HG03108 (cell line): ENCODE measurements around the gene NRP2.

Experiments used
- ATAC-seq: cut with Tn5 transposase; IDR thresholded peaks from one replicate; pipeline ENCODE4 v1.9.1; 2021; ENCODE audit warnings: moderate library complexity; ENCODE audit not compliant: unreplicated experiment

Gene NRP2

DNA sequence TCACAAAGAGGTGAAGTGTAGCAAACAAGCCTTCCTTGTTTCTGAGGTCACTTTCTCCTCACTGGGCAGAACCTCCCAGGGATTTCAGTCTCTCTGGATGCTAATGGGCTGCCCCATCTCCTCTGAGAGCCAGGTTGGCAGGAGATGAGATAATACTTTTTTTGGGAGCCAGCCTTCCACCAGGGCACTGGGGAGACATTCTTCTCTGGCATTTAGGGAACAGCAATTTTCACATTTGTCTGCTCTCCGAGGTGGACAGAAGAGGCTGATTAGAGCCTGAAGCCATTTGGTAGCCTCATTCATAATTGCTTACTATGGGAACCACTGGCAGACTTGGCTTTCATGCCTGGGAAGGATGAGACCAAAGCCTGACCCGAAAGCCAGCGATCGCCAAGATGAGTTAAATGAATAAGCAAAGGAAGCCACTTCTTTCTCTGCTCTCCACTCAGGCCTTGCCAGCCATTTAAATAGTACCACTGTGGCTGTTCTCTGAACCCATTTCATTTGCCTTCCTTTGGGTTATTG is 70.1 kb downstream of the NRP2 start:
- ATAC-seq = no peak

DNA sequence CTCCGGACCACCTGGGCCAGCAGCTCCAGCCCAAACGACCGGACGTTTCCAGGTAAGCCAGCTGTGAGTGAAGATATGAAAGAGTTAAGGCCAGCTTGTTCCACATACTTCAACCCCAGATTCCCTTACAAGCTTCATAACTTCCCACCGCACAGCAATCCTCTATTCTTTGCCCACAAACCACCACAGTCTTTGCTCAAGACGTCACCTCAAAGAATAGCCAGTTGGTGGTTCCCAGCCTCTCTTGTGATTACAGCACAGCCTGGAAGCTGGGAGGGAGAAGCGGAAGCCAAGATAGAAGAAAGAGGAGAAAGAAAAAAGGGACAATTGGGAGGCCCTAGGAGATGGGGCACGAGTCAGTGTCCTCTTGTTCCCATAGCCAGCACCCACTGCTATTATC is 70.6 kb downstream of the NRP2 start:
- ATAC-seq = no peak

DNA sequence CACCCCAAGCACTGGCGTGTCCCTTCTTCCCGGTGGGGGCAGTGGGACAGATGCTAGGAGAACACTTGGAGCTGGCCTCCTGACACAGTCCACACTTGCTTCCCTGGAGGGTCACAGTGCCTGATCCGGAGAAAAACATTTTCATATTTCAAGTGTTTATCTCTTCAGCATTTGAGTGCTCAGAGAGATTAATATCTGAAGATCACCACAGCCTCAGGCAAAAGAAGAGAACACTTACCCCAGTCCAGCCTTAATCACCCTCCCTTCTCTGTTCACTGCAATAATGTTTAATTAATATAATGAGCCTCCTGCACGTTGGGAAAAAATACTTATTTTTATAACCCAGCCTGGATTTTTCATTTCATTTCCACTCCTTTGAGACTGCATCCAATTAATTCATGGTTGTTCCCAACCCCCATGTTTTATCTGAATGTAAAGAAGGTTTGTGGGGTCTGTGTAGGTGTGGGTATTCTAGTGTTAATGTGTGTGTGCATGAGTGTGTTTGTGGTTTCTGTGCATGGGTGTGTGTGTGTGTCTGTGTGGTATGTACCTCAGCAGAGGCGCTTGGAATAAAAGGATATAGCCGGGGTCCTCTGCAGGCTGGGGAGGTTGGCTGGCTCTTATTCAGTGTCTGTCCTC is 72.1 kb downstream of the NRP2 start:
- no peak for ATAC-seq

DNA sequence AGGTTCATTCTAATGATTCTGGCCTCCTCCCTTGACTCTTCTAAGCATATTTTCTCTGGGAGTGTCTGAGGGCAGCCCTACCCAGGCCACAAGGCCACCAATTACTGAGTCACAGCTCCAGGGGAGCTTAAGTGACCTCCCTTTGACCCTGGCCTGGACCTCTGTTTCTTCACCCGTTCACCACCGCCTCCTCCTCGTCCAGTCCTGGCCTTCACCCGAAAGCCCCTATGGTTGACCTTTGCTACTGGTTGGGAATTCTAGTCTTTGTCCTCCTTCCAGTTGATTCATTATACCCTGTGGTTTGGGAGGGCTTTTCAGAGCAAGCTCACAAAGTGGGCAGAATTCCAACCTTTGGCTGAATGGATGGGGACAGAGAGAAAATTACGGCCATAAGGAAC is 72.6 kb downstream of the NRP2 start:
- no peak for ATAC-seq

DNA sequence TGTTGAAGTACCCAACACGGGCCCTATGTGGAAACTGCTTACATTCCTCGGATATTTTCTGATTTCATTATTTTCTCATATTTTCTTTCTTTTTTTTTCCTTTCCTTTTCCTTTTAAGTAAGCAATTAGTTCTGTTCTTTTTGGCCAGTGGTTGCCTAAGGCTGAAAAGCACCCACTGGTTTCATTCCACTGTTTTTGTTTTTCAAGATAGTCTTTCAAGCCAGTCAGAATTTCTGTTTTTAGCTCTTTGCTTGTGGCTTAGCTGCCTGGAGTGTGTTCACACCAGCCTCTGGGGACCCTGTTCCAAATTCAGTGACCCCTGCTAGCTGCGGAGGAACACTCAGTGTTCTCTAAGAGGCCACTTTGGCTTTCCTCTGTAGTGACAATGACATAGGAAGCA is 73.6 kb downstream of the NRP2 start:
- no peak for ATAC-seq

DNA sequence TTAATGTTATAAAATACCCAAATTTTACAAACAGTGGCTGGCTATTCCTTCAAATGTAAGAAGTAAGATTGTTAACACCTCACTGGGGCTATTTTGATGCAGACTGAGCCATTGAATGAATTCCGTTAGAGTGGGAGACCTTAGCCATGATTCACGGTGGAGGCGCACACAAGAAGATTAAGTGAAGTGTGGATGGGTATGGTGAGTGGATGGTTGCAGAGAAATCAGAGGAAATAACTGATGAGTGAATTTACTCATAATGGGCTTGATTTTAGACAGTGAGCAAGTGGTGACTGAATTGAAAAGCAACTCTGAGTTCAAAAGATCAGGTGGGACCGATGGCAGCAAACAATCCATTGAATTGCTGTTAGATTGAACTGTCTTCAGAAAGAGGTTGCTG is 75.0 kb downstream of the NRP2 start:
- no peak for ATAC-seq

DNA sequence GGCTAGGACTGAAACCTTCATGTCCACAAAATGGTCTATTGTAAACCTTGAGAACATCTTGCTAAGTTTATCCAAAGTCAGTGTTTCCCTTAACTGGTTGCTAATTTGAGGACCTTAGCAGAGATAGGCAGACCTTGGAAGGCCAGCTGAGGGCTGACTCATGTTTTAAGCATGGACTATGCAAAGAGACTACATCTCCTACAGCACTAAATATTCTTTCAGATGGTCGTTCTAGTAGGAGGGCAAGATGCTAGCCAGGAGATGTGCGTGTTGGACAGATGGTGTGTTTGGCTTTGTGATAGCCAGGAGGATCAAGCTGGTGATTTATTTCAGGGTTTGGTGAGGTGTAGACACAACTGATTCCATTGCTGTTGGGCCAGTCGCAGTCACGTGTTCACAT is 75.8 kb downstream of the NRP2 start:
- ATAC-seq = no peak

DNA sequence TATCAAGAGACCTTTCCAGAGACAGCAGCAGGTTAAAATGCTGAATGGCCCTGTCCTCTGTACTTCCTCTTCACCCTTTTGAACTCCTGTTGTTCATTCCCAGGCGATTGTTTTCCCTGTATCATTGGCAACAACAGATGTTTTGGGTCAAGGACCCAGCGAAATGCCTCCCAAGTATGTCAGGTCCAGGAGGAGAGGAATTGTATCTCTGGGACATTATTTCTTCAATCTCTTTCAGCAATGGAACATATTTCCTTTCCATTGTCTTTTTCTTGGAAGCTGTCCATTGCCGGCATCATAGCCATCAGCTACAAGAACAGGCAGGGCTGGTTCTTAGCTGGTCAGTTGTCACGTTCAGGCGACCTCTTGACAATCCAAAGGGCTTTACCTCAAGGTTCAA is 76.2 kb downstream of the NRP2 start:
- ATAC-seq = no peak

DNA sequence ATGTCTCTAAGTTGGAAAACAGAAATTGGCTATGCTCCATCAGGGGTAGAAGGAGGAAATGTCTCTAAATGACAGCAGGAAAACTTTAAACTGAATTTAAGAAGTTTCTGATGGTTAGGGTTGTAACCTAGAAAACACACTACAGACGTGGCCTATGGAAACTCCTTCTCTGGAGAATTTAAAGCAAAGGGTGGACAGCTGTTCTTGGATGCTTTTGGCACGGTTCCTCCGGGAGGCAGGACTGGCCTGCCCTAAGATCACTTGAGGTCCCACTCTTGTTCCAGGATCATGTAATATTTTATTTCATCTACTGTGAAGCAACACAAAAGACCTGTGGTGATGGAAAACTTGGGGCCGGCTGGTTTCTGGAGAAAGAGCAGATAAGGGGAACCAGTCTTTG is 77.0 kb downstream of the NRP2 start:
- no peak for ATAC-seq

DNA sequence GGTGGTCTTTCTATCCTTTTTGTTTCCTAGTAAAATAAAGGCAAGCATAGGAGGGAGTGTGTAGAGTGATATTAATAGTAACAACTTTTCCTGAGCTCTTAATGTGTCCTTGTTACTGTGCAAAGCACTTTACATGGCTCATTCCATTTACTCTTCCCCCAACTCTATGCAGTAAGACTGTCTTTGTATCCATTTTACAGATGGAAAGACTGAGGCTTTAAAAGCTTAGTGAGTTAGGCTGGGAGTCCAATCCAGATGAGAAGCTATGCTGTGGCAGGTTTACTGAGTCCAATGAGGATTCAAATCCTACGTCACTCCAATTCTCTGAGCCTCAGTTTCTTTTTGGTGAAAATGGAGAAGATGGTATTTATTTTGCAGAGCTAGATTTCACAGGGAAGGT is 77.4 kb downstream of the NRP2 start:
- ATAC-seq = no peak

DNA sequence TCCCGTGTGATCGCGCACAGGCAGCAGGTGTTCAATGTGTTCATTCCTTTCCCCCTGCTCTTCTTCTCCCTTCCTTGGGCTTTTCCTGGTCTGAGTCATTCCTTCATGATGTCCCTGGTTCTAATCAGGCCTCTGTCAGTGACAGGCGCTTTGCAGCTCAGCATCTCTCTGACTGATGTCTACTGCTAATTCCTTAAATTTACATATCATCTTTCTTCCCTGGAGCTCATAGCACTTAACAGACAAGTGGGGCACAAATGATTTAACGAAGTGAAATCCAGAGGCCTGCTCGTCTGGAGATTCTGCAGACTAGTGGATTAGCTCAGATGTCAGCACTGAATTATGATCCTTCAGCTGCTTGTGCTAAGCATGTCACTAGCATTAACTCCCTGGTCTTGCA is 77.9 kb downstream of the NRP2 start:
- ATAC-seq = no peak

DNA sequence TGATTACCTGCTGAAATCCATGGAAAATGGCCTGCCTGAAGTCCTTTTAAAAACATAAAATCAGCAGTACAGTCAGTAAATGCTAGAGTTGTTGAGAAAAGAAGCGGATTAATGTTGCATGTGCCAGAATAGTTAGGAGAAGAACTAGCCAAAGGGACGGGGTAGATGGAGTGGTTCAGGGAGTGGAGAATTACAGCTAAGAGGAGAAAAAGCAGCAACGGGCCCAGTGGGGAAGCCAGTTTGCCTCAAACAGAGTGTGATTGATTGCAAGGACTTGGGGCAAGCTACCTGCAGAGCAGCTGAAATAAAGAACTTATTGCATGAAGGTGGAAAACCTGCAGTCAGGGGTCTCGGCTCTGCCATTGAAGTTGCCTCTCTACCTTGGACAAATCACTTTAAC is 79.1 kb downstream of the NRP2 start:
- ATAC-seq = no peak

DNA sequence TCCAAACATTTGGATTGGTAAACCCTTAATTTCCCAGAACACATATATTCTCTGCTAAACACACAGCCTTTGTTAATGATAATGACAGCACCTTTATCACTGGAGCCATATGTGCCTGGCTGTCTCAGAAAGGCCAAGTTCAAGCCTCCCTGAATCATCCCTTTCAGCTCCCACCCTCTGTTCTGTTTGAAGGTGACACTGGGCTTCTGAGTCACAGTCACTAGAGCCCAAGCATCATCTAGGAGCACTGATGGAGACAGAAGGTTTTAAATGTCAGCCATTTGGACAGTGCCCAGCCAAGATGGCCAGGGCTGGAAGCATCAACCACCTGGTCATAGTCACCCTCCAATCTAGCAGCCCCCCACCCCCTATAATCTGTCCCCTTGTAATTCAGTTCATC is 80.6 kb downstream of the NRP2 start:
- ATAC-seq = no peak

DNA sequence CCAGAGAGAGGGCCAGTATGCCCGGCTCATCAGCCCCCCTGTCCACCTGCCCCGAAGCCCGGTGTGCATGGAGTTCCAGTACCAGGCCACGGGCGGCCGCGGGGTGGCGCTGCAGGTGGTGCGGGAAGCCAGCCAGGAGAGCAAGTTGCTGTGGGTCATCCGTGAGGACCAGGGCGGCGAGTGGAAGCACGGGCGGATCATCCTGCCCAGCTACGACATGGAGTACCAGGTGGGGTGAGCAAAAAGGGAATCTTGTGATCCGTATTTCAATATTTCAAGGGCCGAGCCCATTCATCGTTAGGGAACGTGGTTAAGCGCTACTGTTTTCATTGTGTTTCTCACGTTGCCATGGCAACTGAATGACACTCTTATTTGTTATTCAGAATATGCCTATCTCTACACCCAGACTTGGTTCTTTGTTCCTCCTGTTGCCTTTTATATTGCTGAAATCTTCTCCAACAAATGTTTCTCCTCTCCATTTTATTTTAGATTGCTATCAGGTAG is 81.5 kb downstream of the NRP2 start:
- ATAC-seq = no peak

DNA sequence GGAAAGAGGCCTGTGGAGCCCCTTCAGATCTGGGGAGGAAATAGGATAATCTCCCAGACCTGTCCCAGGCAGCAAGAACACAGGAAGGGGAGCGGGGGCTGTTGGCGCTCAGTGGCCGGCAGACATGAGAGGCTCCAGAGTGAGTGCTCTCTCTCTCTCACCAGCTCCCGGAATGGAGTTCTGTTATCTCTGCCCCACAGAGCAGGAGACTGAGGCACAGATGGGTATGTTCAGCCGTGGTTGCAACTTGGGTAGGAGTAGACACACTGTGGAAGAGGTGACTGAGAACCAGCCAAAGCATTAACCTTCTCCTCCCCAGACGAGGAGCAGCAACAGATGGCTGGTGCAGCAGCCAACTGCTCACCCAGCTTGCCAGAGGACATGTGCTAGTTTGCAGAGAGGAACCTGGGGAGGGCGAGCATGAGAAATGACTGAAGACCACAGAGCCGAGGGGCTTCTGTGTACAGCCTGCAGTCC is 82.0 kb downstream of the NRP2 start:
- ATAC-seq = no peak

DNA sequence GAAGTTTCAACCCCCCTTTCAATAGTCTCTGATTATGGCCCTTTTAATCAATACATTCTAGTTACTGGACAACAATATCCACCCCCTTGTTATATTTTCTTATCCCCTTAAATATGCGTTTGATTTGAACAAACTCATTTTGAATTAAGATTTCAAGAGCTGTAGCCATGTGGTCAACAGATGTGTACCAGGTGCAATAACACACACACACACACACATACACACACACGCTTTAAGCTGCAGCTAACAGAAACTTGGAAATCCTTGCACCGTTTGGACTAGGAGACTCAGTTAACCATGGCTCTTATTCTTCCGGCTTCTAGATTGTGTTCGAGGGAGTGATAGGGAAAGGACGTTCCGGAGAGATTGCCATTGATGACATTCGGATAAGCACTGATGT is 82.8 kb downstream of the NRP2 start:
- ATAC-seq = no peak

DNA sequence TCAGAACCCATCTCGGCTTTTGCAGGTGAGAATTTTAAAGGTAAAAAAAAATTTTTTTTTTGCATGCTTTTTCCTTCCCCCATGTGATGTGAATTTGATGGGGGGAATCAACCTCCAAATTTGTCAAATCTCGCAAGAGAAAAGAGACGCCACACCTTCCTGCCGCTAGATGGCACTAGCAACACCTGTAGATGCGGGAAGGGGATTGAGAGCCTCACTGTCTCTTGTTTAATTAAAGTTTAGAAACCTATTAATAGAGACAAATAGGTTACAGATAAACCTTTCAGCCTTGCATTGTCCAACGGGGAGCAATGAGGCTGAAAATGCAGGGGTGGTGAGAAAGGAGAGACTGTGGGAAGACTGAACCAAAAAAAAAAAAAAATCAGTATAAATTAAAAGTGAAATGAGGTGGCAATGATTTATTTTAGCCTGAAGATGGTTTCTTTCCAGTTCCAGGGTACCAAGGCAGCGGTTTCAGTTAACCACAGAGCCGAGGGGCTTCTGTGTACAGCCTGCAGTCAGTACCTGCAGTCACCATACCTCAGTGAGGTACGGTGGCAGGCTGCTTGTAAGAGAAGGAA is 84.6 kb downstream of the NRP2 start:
- ATAC-seq = peak; percentile 58

DNA sequence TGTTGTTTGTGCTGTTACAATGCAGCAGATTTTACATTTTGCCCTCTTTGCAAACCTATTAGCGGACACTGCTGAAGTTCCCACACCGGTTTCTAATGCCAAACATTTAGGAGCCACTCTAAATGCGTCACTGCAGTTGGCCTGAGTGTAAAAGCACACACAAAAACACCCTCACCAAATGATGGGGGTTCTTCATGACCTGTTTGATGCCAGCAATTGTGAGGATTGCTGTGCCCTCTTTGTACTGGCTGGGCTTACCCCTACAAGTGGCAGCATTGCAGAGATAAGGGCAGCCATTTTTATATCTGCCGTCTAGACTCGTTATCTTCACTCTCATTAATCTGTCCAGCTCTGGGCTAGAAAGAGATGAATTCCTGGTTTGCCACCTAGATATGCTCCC is 85.3 kb downstream of the NRP2 start:
- no peak for ATAC-seq

DNA sequence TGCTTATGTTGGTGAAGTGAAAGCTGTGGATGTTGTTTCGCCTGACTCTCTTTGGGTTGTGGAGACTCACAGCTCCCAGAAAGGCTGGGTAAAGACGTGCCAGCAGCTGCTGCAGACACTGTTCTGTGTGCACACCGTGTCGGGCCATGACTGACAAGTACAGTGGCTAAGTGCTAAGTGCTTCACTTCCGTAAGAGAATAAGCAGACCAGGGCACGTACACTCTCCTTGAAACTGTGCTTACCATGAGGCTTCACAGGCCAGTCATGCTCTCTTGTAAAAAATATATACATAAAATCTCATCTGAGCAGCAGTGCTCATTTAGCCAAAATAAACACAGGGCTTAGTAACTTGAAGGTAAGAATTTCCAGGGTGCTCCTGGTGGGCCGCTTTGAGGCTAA is 86.0 kb downstream of the NRP2 start:
- ATAC-seq = no peak

DNA sequence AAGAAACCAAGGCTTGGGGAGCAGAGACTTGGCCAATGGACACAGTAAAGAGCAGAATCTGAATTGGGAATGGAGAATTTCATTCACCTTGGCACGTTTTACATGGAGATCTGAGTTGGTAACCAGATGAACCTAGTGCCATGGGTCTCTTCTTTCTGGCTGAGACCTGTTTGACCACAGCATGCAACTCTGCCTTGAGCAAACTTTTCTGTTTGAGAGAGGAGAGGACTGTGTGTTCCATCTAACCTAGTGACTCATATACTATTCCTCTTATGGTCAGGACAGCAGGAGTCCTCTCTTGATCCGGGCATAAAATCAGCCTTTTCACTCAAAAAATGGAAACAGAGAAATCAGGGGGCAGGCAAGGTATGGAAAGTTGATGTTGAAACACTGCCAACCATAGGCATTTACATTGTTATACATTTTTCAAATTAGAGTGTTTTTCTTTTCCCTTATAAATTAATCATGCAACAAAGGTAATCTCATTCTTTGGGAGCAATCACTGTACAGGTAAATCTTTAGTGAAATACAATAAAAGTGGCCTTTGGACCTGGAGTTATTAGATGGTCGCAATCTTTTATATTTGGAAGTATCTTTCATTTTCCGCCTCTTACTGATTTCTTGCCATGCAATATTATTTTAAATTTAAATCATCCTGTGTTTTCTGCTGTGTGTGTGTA is 86.7 kb downstream of the NRP2 start:
- ATAC-seq = no peak

DNA sequence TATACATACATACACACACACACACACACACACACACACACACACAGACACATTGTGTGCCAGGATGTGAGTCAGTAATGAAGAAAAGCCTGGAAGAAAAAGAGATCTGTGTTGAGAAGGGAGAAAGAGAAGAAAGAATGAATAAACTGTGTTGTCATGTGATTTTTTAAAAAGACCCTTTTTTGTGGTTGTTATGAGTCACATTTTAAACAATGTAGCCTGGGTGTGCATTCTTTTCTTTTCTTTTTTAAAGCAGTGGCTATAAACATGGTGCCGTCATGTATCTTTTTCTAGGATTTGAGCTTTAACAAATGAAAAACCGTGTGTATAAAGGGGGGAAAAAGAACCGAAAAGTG is 87.2 kb downstream of the NRP2 start:
- no peak for ATAC-seq

DNA sequence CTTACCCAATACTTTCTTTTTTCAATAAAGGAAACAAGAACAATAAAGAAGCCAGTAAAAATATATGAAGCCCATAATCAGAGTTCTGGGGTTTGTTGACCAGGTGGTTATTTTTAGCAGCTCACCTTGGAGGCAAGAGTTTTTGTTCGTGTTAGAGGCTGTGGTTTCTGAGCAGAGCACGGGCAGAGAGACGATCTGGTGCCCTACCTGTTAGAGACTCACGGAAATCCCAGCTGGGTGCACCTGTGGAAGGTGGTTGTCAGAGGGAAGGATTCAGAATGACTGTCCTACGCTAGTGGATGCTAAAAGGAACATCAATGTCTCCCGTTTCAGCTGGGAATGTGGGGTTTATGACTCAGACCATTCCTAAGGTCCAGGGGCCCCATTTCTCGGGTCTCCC is 87.6 kb downstream of the NRP2 start:
- no peak for ATAC-seq
